Fibroblast of skin of abdomen (primary cell): ENCODE data around the gene GAD1.

Experiments used
- DNase-seq: peaks from one replicate; pipeline ENCODE4 v3.0.0-alpha.2; 2013

GAD1 gene

GRCh38 chr2:170846314-170846713, 29.6 kb downstream of the GAD1 start:
- no peak for DNase-seq

- DNase-seq = no peak
These were observed 31.0 kb downstream of the GAD1 start for GRCh38 chr2:170847716-170848115.

GRCh38 chr2:170848587-170848986, 31.9 kb downstream of the GAD1 start:
- DNase-seq = peak; percentile 80

- DNase-seq = no peak
These were observed 33.6 kb downstream of the GAD1 start for GRCh38 chr2:170850251-170850650.

- DNase-seq = no peak
These were observed 34.9 kb downstream of the GAD1 start for GRCh38 chr2:170851635-170852034.

- no peak for DNase-seq
These were observed 39.4 kb downstream of the GAD1 start for GRCh38 chr2:170856066-170856465.

GRCh38 chr2:170862286-170862902, 45.7 kb downstream of the GAD1 start:
- DNase-seq = no peak

- no peak for DNase-seq
These were observed 46.4 kb downstream of the GAD1 start for GRCh38 chr2:170863087-170863486.

GRCh38 chr2:170869036-170869435, 52.3 kb downstream of the GAD1 start:
- no peak for DNase-seq

GRCh38 chr2:170869461-170869860, 52.8 kb downstream of the GAD1 start:
- no peak for DNase-seq

- DNase-seq = peak; percentile 59
These were observed 56.5 kb downstream of the GAD1 start for GRCh38 chr2:170873035-170873692.

GRCh38 chr2:170878066-170878465, 61.4 kb downstream of the GAD1 start:
- DNase-seq = peak; percentile 16

GRCh38 chr2:170878505-170878904, 61.8 kb downstream of the GAD1 start:
- no peak for DNase-seq

GRCh38 chr2:170881840-170882239, 65.2 kb downstream of the GAD1 start:
- DNase-seq = no peak

GRCh38 chr2:170882758-170883157, 66.1 kb downstream of the GAD1 start:
- DNase-seq = no peak

GRCh38 chr2:170883683-170884082, 67.0 kb downstream of the GAD1 start:
- DNase-seq = no peak

GRCh38 chr2:170885130-170885791, 68.6 kb downstream of the GAD1 start:
- DNase-seq = peak; percentile 29

- DNase-seq = peak; percentile 88
These were observed 69.7 kb downstream of the GAD1 start for GRCh38 chr2:170886386-170886785.

- no peak for DNase-seq
These were observed 70.8 kb downstream of the GAD1 start for GRCh38 chr2:170887496-170887895.

GRCh38 chr2:170887896-170888295, 71.2 kb downstream of the GAD1 start:
- DNase-seq = no peak

GRCh38 chr2:170891893-170892292, 75.2 kb downstream of the GAD1 start:
- no peak for DNase-seq

GRCh38 chr2:170892391-170892951, 75.8 kb downstream of the GAD1 start:
- no peak for DNase-seq

GRCh38 chr2:170895023-170895757, 78.5 kb downstream of the GAD1 start:
- DNase-seq = peak; percentile 21
